ENCODE results near the gene GPBP1.
"Not testable (repeated sequence)": the region's sequence is repeated elsewhere in the genome, so short reads cannot be mapped to it uniquely, and the experiment has no call there.

Gene GPBP1

GRCh38 chr5:57173319-57174127 lies at the start of gene GPBP1:
Gene GPBP1, plus strand, starts transcription at chr5:57174059. Its CDS starts 40,072 bp downstream, at chr5:57214131.
- DNase-seq = peak; percentile 93

- no peak for DNase-seq
Measured at GRCh38 chr5:57128325-57128724, 45.5 kb upstream of the GPBP1 start.

- no peak for DNase-seq
Measured at GRCh38 chr5:57133574-57133973, 40.3 kb upstream of the GPBP1 start.

GRCh38 chr5:57137401-57137800 lies 36.5 kb upstream of the GPBP1 start:
- no peak for DNase-seq

- no peak for DNase-seq
Measured at GRCh38 chr5:57152316-57152715, 21.5 kb upstream of the GPBP1 start.

GRCh38 chr5:57155033-57155432 lies 18.8 kb upstream of the GPBP1 start:
- no peak for DNase-seq

- no peak for DNase-seq
Measured at GRCh38 chr5:57157131-57157530, 16.7 kb upstream of the GPBP1 start.

- no peak for DNase-seq
Measured at GRCh38 chr5:57157666-57158065, 16.2 kb upstream of the GPBP1 start.

- no peak for DNase-seq
Measured at GRCh38 chr5:57163553-57164006, 10.3 kb upstream of the GPBP1 start.

GRCh38 chr5:57164124-57164523 lies 9.7 kb upstream of the GPBP1 start:
- DNase-seq = no peak

- not testable (repeated sequence) for DNase-seq
Measured at GRCh38 chr5:57165171-57165570, 8.7 kb upstream of the GPBP1 start.

GRCh38 chr5:57166276-57166675 lies 7.6 kb upstream of the GPBP1 start:
- DNase-seq = no peak

- DNase-seq = no peak
Measured at GRCh38 chr5:57167201-57167600, 6.7 kb upstream of the GPBP1 start.

- not testable (repeated sequence) for DNase-seq
Measured at GRCh38 chr5:57170116-57170515, 3.7 kb upstream of the GPBP1 start.

- DNase-seq = no peak
Measured at GRCh38 chr5:57171816-57172465, 1.9 kb upstream of the GPBP1 start.

- DNase-seq = peak; percentile 36
Measured at GRCh38 chr5:57172466-57173318, 1.2 kb upstream of the GPBP1 start.

GRCh38 chr5:57174128-57174889 lies 450 bp downstream of the GPBP1 start:
- DNase-seq = peak; percentile 24

- DNase-seq = peak; percentile 3
Measured at GRCh38 chr5:57174890-57175510, 1.1 kb downstream of the GPBP1 start.

- no peak for DNase-seq
Measured at GRCh38 chr5:57175551-57176309, 1.9 kb downstream of the GPBP1 start.

GRCh38 chr5:57176350-57176857 lies 2.5 kb downstream of the GPBP1 start:
- DNase-seq = no peak

All from NCI-H1105 treated with DMSO at 0.1 percent for 48 hours (cell line).